ENCODE results near the gene HTR3B. TPM values are rescaled to one million over a fixed set of nuclear protein-coding genes. Genes with fewer than 3 reads are reported as not detected.
"Not testable (repeated sequence)": the region's sequence is repeated elsewhere in the genome, so short reads cannot be mapped to it uniquely, and the experiment has no call there.

The HTR3B gene
- polyA plus RNA-seq, 2 of the 4 experiments (the other 2 are of a cell fraction): not detected

- FAIRE-seq: no peak
- no peak overlapping the region for H3K4me3 ChIP-seq
- no peak for ATAC-seq
- no peaks in the 10 kb centered on the region for H3K4me1 ChIP-seq
- POLR2A ChIA-PET: no interaction called here
- CTCF ChIA-PET: no interaction called here
- no peak for DNase-seq (ENCODE audit: low read depth in 1 of 2, low spot score in 1 of 2)
- WGBS (ENCODE audit: missing lambda C conversion rate): 29% methylated on average over 3 of the region's 3 CpGs
- TF ChIP-seq RFX5 (IDR thresholded peaks at IDR 0.05) (no peak), HES2 (IDR thresholded peaks at IDR 0.05) (no peak), ZSCAN20 (CRISPR knock-in tag; IDR thresholded peaks at IDR 0.05) (no peak), POLR2A (IDR thresholded peaks at IDR 0.05; ENCODE audit: low read length) (no peak)
- H3K4me2 ChIP-seq: no peak overlapping the region
- H3K27ac ChIP-seq: no peak overlapping the region
- no peaks in the 10 kb centered on the region for H3K9me3 ChIP-seq
These were observed 33.3 kb downstream of the HTR3B start for GRCh38 chr11:113937918-113938317.

GRCh38 chr11:113942256-113942655, 37.7 kb downstream of the HTR3B start:
- ChIA-PET POLR2A (no interaction called here), CTCF (interaction anchor here (0.8 to 1.6 kb wide), 2 partner anchors 52 to 318 kb away, joined by 4 to 5 read pairs; no protein-coding TSS in a partner anchor)
- TF ChIP-seq NR3C1 (IDR thresholded peaks at IDR 0.05) (no peak), ZSCAN20 (CRISPR knock-in tag; IDR thresholded peaks at IDR 0.05) (no peak)
- Histone ChIP-seq H3K4me2 (no peak overlapping the region), H3K4me1 (no peaks in the 10 kb centered on the region), H3K4me3 (no peak overlapping the region), H3K9me3 (no peaks in the 10 kb centered on the region), H3K27ac (no peak overlapping the region)
- FAIRE-seq: no peak
- 68% methylated on average over 8 of the region's 8 CpGs for WGBS (ENCODE audit: missing lambda C conversion rate)
- no peak for ATAC-seq
- no peak for DNase-seq (ENCODE audit: low read depth in 1 of 2, low spot score in 1 of 2)

GRCh38 chr11:113946162-113946561, 41.6 kb downstream of the HTR3B start:
- H3K4me3 ChIP-seq; H3K27ac ChIP-seq; CTCF ChIA-PET; DNase-seq (ENCODE audit: low read depth in 1 of 2, low spot score in 1 of 2); POLR2A ChIA-PET; ATAC-seq; FAIRE-seq; H3K4me1 ChIP-seq; H3K4me2 ChIP-seq; H3K9me3 ChIP-seq: not testable (repeated sequence)
- WGBS (ENCODE audit: missing lambda C conversion rate): 4% methylated on average over 2 of the region's 2 CpGs

- no peaks in the 10 kb centered on the region for H3K9me3 ChIP-seq
- DNase-seq (ENCODE audit: low read depth in 1 of 2, low spot score in 1 of 2): no peak
- TF ChIP-seq MYC (IDR thresholded peaks at IDR 0.05; ENCODE audit: borderline replicate concordance, low read length) (no peak), ZFP36 (IDR thresholded peaks at IDR 0.05; ENCODE audit: borderline replicate concordance, partially characterized antibody) (no peak), JUNB (IDR thresholded peaks at IDR 0.05) (no peak), ESRRA (IDR thresholded peaks at IDR 0.05; ENCODE audit: borderline replicate concordance, low read length) (no peak), SMC3 (IDR thresholded peaks at IDR 0.05) (no peak), CTCF (IDR thresholded peaks at IDR 0.05) (no peak), EHMT2 (IDR thresholded peaks at IDR 0.05; ENCODE audit: low read depth) (no peak)
- no peak for ATAC-seq
- no peak overlapping the region for H3K27ac ChIP-seq
- no peak overlapping the region for H3K4me3 ChIP-seq
- FAIRE-seq: no peak
- 46% methylated on average over 4 of the region's 4 CpGs for WGBS (ENCODE audit: missing lambda C conversion rate)
- POLR2A ChIA-PET: no interaction called here
- H3K4me1 ChIP-seq: no peaks in the 10 kb centered on the region
- H3K4me2 ChIP-seq: no peak overlapping the region
- CTCF ChIA-PET: interaction anchor here (0.6 to 0.8 kb wide), 2 partner anchors 52 to 69 kb away, joined by 3 to 4 read pairs; no protein-coding TSS in a partner anchor
These were observed 43.4 kb downstream of the HTR3B start for GRCh38 chr11:113947994-113948393.

GRCh38 chr11:113949891-113950290, 45.3 kb downstream of the HTR3B start:
- no peak overlapping the region for H3K27ac ChIP-seq
- no peak overlapping the region for H3K4me3 ChIP-seq
- TF ChIP-seq ELK1 (IDR thresholded peaks at IDR 0.05; ENCODE audit: low read depth, low read length) (no peak), RFX5 (IDR thresholded peaks at IDR 0.05) (no peak), MYC (IDR thresholded peaks at IDR 0.05; ENCODE audit: borderline replicate concordance, low read length) (no peak), ZFP36 (IDR thresholded peaks at IDR 0.05; ENCODE audit: borderline replicate concordance, partially characterized antibody) (no peak), ZNF302 (CRISPR knock-in tag; IDR thresholded peaks at IDR 0.05) (no peak), USF2 (IDR thresholded peaks at IDR 0.05) (no peak)
- H3K9me3 ChIP-seq: no peaks in the 10 kb centered on the region
- H3K4me1 ChIP-seq: no peaks in the 10 kb centered on the region
- H3K4me2 ChIP-seq: no peak overlapping the region
- DNase-seq (ENCODE audit: low read depth in 1 of 2, low spot score in 1 of 2) (no peak), FAIRE-seq (no peak), ATAC-seq (no peak)
- ChIA-PET CTCF (interaction anchor here (1.1 kb wide), 1 partner anchor 311 kb away, joined by 4 read pairs; no protein-coding TSS in a partner anchor), POLR2A (no interaction called here)
- 49% methylated on average over 4 of the region's 4 CpGs for WGBS (ENCODE audit: missing lambda C conversion rate)
